HG03565 (cell line): ENCODE measurements around the gene SPINK14.

ENCODE experiments used
- ATAC-seq: cut with Tn5 transposase; IDR thresholded peaks from one replicate; pipeline ENCODE4 v1.9.1; 2021; ENCODE audit warnings: mild to moderate bottlenecking, moderate library complexity; ENCODE audit not compliant: unreplicated experiment

SPINK14 gene, protein sequence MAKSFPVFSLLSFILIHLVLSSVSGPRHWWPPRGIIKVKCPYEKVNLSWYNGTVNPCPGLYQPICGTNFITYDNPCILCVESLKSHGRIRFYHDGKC

DNA sequence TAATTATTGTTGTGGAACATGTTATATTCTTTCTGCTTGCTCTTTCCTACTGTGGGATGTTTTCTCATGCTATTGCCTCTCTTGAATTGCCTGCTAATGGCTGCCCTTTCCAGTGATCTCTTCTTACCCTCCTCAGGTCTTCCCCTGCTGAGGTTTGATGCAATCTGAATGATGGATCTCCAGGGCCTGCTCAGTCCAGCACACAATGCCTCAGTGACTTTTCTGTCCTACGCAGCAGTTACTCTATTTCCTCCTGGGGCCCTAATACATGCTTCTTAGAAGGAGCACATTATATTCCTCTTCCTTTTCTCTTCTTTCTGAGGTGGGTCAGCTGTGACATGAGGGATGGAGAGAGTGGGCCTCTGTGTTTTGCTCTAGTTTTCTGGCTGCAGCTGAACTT is at the start of gene SPINK14:
Gene SPINK14, plus strand, starts transcription at position 301 of the 400 bp plus-strand sequence. CDS start 1,187 bp downstream, outside the sequence.
- ATAC-seq: no peak

DNA sequence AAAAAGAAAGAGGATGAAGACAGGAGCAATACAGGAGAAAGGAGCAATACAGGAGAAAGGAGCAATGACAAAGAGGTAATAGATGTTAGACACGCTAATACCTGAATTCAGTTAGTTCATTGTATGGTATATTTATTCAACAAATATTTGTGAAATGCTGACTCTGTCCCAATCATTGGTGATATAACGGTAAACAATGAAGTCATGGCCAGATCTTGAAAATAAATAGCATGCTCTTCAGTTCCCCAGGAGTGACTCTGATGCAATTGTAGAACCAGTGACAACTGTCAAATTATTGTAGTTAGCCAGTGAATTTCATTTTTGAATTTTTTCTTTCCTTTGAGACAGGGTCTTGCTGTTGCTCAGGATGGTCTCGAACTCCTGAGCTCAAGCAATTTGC is 48.0 kb upstream of the SPINK14 start:
- ATAC-seq: no peak

DNA sequence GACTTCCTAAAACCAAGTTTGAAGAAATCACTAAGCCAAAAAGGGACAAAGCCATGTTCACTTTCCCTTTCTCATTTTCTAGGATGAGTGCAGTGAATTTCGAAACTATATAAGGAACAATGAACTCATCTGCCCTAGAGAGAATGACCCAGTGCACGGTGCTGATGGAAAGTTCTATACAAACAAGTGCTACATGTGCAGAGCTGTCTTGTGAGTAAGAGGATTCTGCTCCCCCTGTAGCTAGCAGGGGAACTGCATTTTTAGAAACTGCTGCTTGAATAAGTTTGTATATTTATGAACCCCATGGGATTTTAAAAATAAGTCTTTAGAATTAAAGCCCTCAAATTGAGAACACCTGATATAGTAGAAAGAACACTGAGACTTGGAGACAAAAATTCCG is 42.7 kb upstream of the SPINK14 start:
- ATAC-seq: no peak

DNA sequence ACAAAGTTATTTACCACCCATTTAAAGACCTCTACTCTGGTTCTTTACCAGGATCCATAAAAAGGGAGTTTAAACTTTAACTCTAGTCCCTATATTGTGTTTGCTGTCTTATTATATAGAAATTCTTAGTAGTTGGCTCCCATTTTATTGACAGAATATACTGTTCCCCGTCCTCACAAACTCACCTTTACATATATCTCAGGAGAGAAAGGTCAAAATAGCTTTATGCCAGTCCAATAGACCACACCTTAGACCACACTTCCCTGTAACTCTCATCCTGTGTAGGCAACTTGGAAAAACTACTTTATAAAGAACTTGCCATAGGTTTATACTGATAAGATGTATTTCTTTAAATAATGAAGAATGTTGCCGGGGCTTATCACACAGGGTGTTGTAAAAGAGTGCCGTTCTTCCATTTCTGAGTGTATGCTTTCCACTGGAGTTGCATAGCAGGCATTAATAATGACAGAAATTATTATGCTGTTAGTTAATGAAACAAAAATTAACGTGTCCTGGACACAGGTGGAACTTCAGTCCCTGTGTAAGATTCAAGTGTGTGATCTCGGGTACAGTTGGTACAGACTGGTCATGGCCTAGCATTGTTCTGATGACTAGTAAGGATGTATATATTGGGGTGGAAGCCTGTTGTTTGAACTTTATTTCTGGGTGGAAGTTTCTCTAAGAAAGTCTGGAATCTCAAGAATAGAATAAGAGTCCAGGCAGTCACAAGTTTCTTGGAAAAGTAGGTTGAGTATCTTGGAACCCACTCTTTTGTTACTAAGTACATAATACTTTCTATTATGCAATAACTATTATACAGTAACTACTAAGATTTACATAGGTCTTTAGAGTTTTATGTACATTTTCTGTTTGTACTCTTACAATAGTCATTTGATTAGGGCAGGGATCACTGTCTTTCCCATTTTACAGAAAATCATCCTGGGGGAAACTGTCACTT is 33.0 kb upstream of the SPINK14 start:
- no peak for ATAC-seq

DNA sequence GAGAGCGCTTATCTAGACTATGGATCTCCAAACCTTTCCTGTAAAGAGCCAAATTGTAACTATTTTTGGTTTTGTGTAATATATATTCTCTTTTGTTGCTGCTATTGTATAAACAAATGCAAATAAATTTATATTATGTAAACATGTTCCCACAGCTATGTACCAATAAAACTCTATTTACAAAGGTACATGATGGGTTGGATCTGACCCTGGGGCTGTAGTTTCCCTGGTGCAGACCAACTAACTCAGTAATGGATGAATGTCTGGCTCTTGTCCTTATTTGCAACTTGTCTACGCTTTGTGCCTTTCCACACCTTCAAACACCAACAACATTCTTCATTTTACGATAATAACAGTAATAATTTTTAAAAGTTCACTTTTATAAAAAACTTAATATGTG is 27.5 kb upstream of the SPINK14 start:
- ATAC-seq: no peak

DNA sequence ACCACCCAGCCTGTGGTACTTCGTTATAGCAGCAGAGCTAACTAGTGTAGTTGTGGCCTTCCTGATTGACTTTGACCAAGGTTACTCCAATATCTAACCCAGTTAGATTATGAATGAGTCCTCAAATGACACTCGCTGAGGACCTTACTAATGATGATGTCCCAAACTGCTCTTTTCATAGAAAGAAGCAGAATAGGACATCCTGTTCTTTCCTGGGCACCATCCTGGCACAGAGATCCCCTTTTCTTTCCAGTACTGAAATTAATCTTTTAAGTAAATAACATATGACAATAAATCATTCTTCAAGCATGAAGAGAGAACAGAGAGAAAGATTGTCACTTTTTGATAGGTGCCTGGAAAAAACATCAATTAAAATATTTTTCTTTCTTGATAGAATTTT is 26.7 kb upstream of the SPINK14 start:
- no peak for ATAC-seq

DNA sequence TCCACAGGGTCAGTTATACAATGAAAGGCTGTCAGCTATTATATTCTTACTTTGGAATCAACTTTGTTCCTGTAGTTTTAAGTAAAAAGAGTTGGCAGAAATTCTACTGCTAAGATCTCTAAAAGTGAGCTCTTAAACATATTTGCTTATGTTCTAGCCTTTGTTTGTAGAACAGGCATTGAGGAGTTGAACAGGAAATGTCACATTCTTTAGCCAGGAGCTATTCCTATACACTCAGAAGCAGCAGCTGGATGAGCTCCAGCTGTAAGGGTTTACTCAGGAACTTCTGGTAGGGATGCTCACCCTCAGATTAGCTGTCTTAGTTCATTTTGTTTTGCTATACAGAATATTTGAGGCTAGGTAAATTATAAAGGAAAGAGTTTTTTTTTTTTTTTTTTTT is 22.4 kb upstream of the SPINK14 start:
- no peak for ATAC-seq

DNA sequence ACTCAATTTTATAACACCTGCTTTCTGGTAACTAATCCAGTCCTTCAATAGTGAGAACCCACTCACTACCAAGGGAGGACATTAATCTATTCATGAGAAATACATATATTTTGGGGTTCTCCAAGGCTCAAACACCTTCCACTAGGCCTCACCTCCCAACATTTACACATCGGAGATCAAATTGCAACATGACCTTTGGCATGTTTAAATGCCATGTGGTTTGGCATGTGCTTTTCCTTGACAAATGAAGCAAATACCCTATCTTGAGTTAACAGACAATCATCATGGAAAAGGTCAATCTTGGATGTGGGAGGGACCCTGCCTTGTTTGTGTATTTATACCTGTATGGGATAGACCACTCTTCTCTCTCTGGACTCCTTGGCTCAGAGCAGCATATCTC is 21.9 kb upstream of the SPINK14 start:
- ATAC-seq: no peak

DNA sequence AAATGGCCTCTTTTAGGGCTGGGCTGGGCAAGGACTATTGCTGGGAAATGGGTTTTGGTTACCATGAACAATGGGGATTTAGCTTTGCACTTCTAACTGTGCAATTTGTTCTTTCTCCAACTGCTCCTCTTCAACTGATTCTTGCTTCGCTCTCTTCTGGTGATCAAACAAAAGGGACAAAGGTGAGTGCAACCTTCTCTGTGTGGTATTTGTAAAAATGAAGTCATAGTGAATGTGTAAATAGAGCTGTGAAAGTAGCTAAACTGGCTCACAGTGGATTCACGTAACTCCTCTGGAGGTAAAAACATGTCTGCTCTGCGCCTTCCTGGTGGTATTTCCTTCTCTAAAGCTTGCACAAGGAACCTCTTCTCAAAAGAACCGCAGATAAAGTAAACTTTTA is 20.9 kb upstream of the SPINK14 start:
- ATAC-seq: no peak

DNA sequence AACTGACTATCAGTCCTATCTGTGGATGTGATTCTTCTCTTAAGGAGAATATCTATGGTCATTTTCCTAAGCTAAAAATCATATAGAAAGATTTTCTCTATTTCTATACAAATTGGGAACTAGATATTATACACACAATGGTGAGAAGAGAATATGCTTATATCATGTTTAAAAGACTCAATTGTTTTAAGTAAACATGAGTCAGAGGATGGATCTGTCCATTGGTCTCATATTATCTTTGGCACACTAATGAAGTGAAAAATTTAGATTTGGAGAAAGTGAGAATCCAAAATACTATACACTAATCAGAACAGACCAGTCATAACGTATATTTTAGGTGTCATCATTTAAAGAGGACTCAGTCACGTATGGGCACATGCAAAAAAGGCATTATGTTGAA is 16.5 kb upstream of the SPINK14 start:
- no peak for ATAC-seq

DNA sequence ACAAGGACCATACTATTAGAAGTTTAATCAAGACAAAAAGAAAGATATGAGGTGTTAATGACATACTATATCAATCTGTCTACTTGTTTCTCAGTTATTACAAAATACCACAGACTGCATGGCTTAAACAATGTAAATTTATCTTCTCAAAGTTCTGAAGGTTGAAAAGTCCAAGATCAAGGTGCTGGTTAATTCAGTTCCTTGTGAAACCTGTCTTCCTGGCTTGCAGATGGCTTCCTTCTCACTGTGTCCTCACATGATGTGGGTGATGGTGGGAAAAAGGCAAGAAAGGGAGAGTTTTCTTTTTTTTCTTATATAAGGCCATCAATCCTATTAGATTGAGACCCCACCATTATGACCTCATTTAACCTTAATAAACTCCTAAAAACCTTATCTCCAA is 15.6 kb upstream of the SPINK14 start:
- ATAC-seq: no peak

DNA sequence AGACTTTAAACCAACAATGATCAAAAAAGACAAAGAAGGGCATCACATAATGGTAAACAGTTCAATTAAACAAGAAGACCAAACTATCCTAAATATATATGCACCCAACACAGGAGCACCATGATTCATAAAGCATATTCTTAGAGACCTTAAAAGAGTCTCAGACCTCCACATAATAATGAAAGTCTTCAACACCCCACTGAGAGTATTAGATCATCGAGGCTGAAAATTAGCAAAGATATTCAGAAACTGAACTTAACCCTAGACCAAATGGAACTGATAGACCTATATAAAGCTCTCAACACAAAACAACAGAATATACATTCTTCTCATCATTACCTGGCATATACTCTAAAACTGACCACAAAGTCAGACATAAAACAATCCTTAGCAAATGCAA is 11.7 kb upstream of the SPINK14 start:
- ATAC-seq: no peak

DNA sequence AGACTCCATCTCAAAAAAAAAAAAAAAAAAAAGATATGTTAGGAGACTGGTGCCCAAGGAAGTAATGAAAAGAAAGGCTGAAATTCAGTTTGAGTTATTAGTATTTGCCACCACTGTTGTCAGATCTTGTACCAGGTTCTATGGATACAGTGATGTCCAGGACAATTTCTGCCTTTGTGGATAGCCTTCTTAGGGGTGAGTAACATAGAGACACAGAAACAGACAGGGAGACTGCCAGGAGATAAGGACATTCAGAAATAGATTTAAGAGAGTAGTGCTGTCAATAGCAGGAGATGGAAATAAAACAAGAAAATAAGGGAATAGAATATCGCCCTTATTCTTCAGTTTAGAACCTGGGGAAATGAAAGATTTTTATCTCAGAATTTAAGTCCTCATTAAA is 6.3 kb upstream of the SPINK14 start:
- no peak for ATAC-seq

DNA sequence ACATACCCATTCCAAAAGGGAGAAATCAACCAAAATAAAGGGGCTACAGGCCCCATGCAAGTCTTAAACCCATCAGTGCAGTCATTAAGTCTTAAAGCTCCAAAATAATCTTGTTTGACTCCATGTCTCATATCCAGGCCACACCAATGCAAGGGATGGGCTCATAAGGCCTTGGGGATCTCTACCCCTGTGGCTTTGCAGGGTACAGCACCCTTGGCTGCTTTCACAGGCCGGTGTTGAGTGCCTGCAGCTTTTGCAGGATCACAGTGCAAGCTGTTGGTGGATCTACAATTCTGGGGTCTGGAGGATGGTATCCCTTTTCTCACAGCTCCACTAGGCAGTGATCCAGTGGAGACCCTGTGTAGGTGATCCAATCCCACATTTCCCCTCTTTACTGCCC is 5.0 kb upstream of the SPINK14 start:
- no peak for ATAC-seq

DNA sequence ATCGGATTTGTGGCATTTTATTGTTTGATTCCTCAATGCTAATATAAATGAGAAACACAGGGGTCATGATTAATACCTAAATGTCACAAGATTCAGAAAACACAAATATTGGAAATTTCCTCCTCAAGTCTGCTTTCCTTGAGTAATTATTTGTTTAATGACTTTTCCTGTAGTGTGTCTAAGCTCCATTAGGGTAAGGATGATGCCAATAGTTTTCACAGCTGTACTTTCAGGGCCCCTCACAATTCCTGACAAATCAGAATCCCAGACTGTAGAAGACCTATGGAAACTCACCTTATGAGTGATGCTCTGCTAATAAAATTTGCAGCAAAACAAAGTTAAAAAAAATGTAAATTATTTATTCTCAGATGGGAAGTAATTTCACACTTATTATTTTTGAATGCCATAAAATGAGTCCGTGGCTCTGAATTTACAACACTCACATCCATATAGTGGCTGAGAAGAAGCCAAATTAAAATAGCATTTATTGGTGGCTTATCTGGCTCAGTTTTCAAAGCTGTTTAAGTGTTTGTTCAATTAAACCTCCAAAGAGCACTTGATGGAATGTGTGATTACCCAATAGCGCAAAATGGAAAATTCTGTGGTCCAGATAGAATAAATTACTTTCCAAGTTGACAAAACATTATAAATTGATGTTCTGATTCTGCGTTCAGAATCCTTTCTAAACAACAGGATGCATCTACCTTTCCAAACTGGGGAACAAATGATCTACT is 1.6 kb upstream of the SPINK14 start:
- ATAC-seq: no peak

DNA sequence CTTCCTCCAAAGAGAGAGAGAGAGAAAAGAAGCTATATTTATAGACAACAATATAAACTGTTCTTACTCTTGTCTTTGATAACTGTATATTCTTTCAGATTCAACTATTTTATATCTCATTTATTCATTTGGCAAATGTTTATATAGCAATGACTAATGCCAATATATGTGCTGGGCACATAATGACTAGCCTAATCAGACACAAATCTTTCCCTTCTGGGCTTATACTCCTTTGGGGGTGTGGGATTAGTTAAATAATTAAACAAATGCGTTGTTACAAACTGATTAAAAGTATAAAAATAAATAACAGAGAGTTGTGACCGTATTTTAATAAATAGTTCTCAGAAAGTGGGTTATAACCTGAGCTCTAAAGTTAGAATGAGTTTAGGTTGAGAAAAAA is 4.0 kb downstream of the SPINK14 start:
- ATAC-seq: no peak

DNA sequence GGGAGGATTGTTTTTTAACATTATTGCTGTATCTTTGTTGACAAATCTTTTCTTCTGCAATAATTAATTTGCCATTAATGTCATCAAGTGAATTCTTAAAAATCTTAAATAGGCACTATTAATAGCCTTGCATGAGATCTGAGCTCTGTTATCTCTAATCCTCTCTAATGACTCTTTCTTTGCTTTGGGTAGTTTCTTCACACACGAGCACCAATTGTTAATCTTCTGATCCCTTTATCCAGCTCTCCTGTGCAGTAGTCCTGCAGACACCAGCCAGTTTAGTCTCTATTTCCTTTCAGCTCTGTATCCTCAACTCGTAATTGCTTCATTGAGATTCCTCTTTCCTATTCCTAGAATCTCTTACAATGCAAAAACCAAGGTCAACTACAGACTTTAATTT is 8.1 kb downstream of the SPINK14 start:
- ATAC-seq: no peak

DNA sequence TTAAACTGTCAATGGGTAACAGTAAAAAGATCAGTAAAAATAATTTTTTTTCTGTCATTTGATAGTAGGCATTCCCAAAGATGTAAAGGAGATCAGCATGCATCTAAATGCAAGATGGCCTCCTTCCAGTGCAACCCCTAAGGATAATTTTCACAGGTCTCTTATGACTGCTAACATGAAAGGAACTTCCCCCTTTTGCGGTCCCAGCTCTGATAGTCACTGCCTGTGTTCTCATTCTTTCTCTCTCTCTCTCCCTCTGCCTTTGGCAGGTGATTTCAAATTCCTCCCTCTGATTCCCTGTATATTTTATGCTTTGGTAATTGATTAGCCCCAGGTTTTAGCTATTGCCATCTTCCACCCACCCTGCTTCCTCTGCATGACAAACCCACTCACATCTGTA is 8.9 kb downstream of the SPINK14 start:
- ATAC-seq: no peak

DNA sequence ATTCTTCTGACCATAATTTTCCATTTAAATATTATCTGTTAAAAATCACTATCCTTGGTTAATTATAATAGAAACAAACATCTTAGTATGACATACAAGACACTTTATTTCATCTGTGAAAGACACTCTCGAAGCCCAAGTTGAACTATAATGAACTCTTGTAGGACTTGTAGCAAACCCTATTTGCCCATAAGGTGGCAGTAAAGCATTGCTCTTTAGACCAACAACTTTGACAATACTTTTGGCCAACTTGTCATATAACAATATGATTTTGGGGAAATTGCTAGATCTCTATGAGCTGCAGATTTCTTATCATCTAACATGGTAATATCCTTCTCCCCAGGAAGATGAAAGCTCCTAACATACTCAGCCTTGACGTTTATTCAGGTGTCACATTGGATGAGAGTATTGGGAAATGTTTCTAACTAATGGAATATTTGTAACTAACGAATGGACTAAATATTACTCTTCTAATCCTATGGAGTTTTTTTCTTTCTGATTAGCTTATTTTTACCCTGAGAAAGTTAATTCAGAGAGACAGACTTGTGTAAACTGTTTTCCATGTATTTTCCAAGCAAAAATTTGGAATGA is 11.0 kb downstream of the SPINK14 start:
- ATAC-seq: peak; percentile 79

DNA sequence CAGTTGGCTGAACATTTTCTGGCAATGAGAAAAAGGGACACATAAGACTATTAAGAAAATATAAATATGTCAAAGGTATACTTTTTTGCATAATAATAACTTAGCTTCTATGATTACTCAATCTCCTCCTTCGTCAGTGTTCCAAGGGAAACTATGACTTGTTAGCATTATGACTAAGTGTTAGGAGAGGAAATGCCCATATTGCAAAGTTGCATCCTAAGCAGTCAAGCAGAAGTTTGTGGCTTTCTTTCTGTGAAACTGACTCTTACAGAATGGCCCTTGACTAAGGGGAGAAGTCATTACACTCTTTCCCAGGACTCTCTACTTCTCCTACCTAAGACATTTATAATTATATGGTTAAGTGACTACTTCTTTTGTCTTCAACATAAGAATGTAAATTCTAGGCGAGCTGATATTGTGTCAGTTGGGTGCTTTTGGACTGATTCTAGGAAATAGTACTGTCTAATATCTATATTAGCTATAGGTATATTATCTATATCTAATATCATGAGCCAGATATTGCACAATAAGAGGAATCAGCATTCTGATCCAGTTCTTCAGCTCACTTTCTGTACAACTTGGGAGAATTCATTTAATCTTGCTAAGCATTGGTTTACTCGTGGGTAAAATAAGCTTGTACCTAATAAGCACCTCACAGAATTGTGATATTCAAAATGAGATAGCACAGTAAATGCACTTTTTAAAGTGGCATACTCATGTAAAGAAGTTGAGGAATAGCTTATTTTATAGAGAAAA is 18.1 kb downstream of the SPINK14 start:
- peak; percentile 82 for ATAC-seq

DNA sequence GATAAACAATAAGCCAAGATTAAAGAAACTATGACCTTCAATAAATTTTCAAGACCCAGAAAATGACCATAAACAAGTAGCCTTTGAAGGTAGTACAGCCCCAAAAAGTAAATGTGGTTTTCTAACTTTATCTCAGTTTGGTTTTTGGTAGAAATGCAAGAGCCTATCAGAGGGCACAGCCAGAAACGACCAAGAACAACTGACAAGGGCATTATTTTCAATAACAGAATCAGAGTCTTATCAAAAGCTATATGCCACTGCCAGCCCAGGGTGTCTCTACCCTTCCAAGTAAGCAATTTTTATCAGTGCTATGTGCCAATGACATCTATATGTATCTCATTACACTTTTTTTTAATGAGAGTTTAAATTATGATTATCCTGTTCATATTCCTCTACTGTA is 22.7 kb downstream of the SPINK14 start:
- ATAC-seq: no peak
